ENCODE data around the gene CYP4A11. TPM values are rescaled to one million over a fixed set of nuclear protein-coding genes. Genes with fewer than 3 reads are reported as not detected.

Gene CYP4A11, protein sequence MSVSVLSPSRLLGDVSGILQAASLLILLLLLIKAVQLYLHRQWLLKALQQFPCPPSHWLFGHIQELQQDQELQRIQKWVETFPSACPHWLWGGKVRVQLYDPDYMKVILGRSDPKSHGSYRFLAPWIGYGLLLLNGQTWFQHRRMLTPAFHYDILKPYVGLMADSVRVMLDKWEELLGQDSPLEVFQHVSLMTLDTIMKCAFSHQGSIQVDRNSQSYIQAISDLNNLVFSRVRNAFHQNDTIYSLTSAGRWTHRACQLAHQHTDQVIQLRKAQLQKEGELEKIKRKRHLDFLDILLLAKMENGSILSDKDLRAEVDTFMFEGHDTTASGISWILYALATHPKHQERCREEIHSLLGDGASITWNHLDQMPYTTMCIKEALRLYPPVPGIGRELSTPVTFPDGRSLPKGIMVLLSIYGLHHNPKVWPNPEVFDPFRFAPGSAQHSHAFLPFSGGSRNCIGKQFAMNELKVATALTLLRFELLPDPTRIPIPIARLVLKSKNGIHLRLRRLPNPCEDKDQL
- total RNA-seq (2022; extraction: Qiagen RNA extraction), result not detected in 5 replicates

GRCh38 chr1:46941135-46941694 lies at the start of gene CYP4A11:
Gene CYP4A11 (minus strand): TSS chr1:46941476. CDS start chr1:46941433, 43 bp downstream.

Other genes starting within 250 kb of the CYP4A11 start
- gene EFCAB14, start 222.4 kb downstream of the CYP4A11 start, total RNA-seq (2022; extraction: Qiagen RNA extraction), result 20.5 to 27.8 TPM (median 25.7 TPM) in 5 replicates
- gene CYP4B1, start 142.4 kb downstream of the CYP4A11 start, total RNA-seq (2022; extraction: Qiagen RNA extraction), result not detected in 5 replicates
- gene CYP4X1, start 82.2 kb upstream of the CYP4A11 start, total RNA-seq (2022; extraction: Qiagen RNA extraction), result 0.04 to 0.07 TPM (median 0.06 TPM) in 3 of 5 replicates, not detected in the others
- gene CYP4Z1, start 125.8 kb upstream of the CYP4A11 start, total RNA-seq (2022; extraction: Qiagen RNA extraction), result not detected in 5 replicates
- not detected in 5 replicates for gene CYP4A22, start 196.0 kb upstream of the CYP4A11 start, total RNA-seq (2022; extraction: Qiagen RNA extraction)
- gene PDZK1IP1, start 248.6 kb upstream of the CYP4A11 start, total RNA-seq (2022; extraction: Qiagen RNA extraction), result 5.6 to 9.7 TPM (median 7.6 TPM) in 5 replicates

Data from A549 treated with CORT108297 at 1 μM for 4 hours (cell line).